GM12865 (cell line): ENCODE results near the gene MYO3A.

ENCODE experiments used
- DNase-seq: peaks from one replicate; pipeline ENCODE4 v3.0.0; 2010; ENCODE audit warnings: low read depth
- H3K4me3 ChIP-seq: 2 replicates; pipeline ENCODE4 v1.5.1; 2011; ENCODE audit warnings: mild to moderate bottlenecking, low read depth, low read length, control low read depth
- CTCF ChIP-seq: IDR thresholded peaks from 2 replicates; pipeline ENCODE4 v1.5.1; 2011; ENCODE audit warnings: low read length, control low read depth, low read depth, inconsistent platforms; ENCODE audit not compliant: insufficient read depth; ENCODE audit errors: missing control alignments

Gene MYO3A

GRCh38 chr10:26177341-26177740, 243.3 kb downstream of the MYO3A start:
- TF ChIP-seq CTCF: no peak
- no peak for DNase-seq

GRCh38 chr10:26194275-26194674, 260.2 kb downstream of the MYO3A start:
- no peak for DNase-seq
- TF ChIP-seq CTCF: no peak
- H3K4me3 ChIP-seq: no peak overlapping the region

More at GRCh38 chr10:26177341-26177740, 243.3 kb downstream of the MYO3A start:
- H3K4me3 ChIP-seq: no peak overlapping the region

GRCh38 chr10:26197248-26197647, 263.2 kb downstream of the MYO3A start:
- no peak for DNase-seq
- TF ChIP-seq CTCF: no peak
- no peak overlapping the region for H3K4me3 ChIP-seq

DNA sequence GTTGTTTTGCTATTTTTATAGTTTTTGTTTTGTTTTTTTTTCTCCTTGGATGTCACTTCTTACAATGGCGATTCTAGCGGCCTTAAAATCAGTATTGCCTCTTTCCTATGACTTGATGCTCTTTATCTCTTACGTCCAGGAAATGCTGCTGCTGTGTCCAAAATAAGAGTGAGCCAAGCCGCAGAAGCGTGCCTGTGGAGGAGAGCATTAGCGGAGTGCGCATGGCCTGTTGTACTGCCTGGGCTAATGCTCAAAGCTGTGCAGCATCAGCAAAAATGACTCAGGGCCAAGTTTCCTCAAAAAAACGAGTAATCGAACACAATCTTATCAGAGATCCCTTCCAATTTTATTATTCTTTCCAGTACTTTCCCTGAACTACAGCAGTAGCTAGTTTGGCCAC, 264.1 kb downstream of the MYO3A start:
- DNase-seq: no peak
- TF ChIP-seq CTCF: no peak
- no peak overlapping the region for H3K4me3 ChIP-seq

DNA sequence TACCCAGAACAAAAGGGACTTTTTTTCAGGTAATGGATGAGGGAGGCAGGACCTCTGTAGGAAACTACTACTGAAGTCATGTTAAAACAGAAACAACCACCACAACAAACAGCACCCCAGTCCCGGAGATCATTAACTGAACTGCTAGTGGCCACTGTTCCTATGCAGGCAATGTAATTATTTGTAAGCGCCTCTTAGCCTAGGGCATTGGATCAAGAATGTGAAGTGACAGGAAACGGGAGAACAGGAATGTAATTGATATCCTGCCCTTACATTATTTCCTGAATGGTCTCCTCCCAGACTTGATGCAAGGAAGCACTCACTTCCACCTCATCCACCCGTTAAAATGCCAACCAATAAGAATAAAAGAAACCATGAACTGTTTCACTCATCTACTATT, 265.8 kb downstream of the MYO3A start:
- H3K4me3 ChIP-seq: no peak overlapping the region
- no peak for TF ChIP-seq CTCF
- no peak for DNase-seq

DNA sequence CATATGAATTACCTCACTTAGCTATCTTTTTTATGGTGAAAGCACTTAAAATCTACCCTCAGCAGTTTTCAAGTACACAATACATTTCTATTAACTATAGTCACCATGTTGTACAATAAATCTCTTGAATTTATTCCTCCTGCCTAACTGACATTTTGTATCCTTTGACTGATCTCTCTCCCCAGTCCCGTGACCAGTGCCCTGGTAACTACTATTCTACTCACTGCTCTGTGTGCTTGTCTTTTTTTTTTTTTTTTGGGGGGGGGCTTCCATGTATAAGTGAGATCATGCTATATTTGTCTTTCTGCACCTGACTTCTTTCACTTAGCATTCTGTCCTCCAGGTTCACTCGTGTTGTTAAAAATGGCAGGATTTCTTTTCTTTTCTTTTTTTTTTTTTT, 271.2 kb downstream of the MYO3A start:
- DNase-seq: no peak
- no peak for TF ChIP-seq CTCF
- no peak overlapping the region for H3K4me3 ChIP-seq

DNA sequence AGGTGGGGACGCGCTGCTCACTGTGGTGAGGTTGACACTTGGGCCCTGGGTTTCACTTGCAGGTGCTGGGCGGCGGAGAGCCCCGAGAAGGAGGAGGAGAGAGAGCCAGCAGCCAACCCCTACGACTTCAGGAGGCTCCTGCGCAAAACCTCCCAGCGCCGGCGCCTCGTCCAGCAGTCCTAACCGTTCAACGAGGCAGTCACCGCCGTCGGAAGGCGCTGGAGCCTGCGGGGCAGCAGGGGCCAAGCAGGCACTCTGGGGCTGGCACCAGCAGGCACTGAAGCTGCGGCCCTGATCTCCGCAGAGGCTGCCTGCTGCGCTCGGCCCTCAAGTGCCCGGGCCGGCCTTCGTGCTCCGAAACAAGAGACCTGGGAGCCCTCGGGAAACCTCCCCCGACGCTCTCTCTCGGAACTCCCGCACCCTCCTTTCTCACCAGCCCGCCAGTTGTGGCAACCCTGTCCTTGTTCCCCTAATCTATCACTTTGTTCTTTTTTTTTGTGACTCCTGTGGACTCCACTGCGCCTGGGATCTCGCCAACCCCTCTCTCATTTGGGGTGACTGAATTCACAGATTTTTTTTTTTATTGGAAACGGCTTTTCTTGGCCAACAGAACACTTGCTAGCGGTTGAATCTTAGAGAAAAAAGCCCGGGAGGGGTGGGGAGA, 277.9 kb downstream of the MYO3A start:
- no peak for TF ChIP-seq CTCF
- H3K4me3 ChIP-seq: no peak overlapping the region
- DNase-seq: no peak
